ENCODE results near the gene MBD5. TPM values are rescaled to one million over a fixed set of nuclear protein-coding genes. Genes with fewer than 3 reads are reported as not detected.

MBD5 gene
- total RNA-seq, 8 experiments from 2014 or later = 20.2 to 88.4 (median 34.8) TPM

GRCh38 chr2:148218326-148219075 lies 197.6 kb downstream of the MBD5 start:
- Histone ChIP-seq H3K4me3 (no peak overlapping the region), H3K4me1 (replicated peaks in 1 of 2) (no peaks in the 10 kb centered on the region), H3K27ac (no peak overlapping the region)
- WGBS, 10 experiments = 67 to 100% (median 96%) methylated on average over 2 to 5 of the region's 5 CpGs
- ATAC-seq (replicated peaks in 6 of 8) = no peak
- in situ Hi-C loops (cut with MboI; ENCODE audit: low pct_unique_long_range_greater_than_20kb in 2 of 9, low sequenced_read_pairs in 9 of 9, unreplicated experiment in 9 of 9) = no loop called here

GRCh38 chr2:148221166-148221565 lies 200.3 kb downstream of the MBD5 start:
- Histone ChIP-seq H3K27ac (no peak overlapping the region), H3K4me3 (no peak overlapping the region), H3K4me1 (replicated peaks in 1 of 2) (no peaks in the 10 kb centered on the region)
- WGBS, 10 experiments = 80 to 100% (median 97%) methylated on average over 1 to 4 of the region's 4 CpGs
- in situ Hi-C loops (cut with MboI; ENCODE audit: low pct_unique_long_range_greater_than_20kb in 2 of 9, low sequenced_read_pairs in 9 of 9, unreplicated experiment in 9 of 9) = no loop called here
- ATAC-seq (replicated peaks in 6 of 8) = no peak

- Histone ChIP-seq H3K27ac (no peak overlapping the region), H3K4me1 (replicated peaks in 1 of 2) (no peaks in the 10 kb centered on the region), H3K4me3 (no peak overlapping the region)
- 57 to 100% (median 93%) methylated on average over 1 to 2 of the region's 2 CpGs; no CpG with 5 or more reads in 2 of the 10 experiments for WGBS, 10 experiments
- in situ Hi-C loops (cut with MboI; ENCODE audit: low pct_unique_long_range_greater_than_20kb in 2 of 9, low sequenced_read_pairs in 9 of 9, unreplicated experiment in 9 of 9) = no loop called here
- no peak for ATAC-seq (replicated peaks in 6 of 8)
These were observed 201.0 kb downstream of the MBD5 start for GRCh38 chr2:148221926-148222325.

GRCh38 chr2:148231858-148232257 lies 211.0 kb downstream of the MBD5 start:
- ATAC-seq (replicated peaks in 6 of 8) = no peak
- H3K27ac ChIP-seq = no peak overlapping the region
- H3K4me1 ChIP-seq (replicated peaks in 1 of 2) = no peaks in the 10 kb centered on the region
- 85 to 100% (median 93%) methylated on average over 1 to 3 of the region's 3 CpGs; no CpG with 5 or more reads in 1 of the 10 experiments for WGBS, 10 experiments
- no peak overlapping the region for H3K4me3 ChIP-seq
- in situ Hi-C loops (cut with MboI; ENCODE audit: low pct_unique_long_range_greater_than_20kb in 2 of 9, low sequenced_read_pairs in 9 of 9, unreplicated experiment in 9 of 9) = no loop called here

GRCh38 chr2:148234143-148234542 lies 213.3 kb downstream of the MBD5 start:
- 30 to 100% (median 91%) methylated on average over 1 of the region's 1 CpG; no CpG with 5 or more reads in 1 of the 10 experiments for whole genome bisulfite sequencing, 10 experiments
- Histone ChIP-seq H3K4me3 (no peak overlapping the region), H3K27ac (no peak overlapping the region), H3K4me1 (replicated peaks in 1 of 2) (no peaks in the 10 kb centered on the region)
- no peak for ATAC-seq (replicated peaks in 6 of 8)
- in situ Hi-C loops (cut with MboI; ENCODE audit: low pct_unique_long_range_greater_than_20kb in 2 of 9, low sequenced_read_pairs in 9 of 9, unreplicated experiment in 9 of 9) = no loop called here

GRCh38 chr2:148237911-148238310 lies 217.0 kb downstream of the MBD5 start:
- Histone ChIP-seq H3K27ac (no peak overlapping the region), H3K4me1 (replicated peaks in 1 of 2) (no peaks in the 10 kb centered on the region), H3K4me3 (no peak overlapping the region)
- in situ Hi-C loops (cut with MboI; ENCODE audit: low pct_unique_long_range_greater_than_20kb in 2 of 9, low sequenced_read_pairs in 9 of 9, unreplicated experiment in 9 of 9) = no loop called here
- ATAC-seq (replicated peaks in 6 of 8) = no peak

- Histone ChIP-seq H3K4me1 (replicated peaks in 1 of 2) (no peaks in the 10 kb centered on the region), H3K4me3 (no peak overlapping the region), H3K27ac (no peak overlapping the region)
- ATAC-seq (replicated peaks in 6 of 8) = no peak
- WGBS, 10 experiments = 0 to 100% (median 68%) methylated on average over 1 to 4 of the region's 4 CpGs
- in situ Hi-C loops (cut with MboI; ENCODE audit: low pct_unique_long_range_greater_than_20kb in 2 of 9, low sequenced_read_pairs in 9 of 9, unreplicated experiment in 9 of 9) = no loop called here
These were observed 217.7 kb downstream of the MBD5 start for GRCh38 chr2:148238561-148238960.

- Histone ChIP-seq H3K4me3 (no peak overlapping the region), H3K4me1 (replicated peaks in 1 of 2) (no peaks in the 10 kb centered on the region), H3K27ac (no peak overlapping the region)
- WGBS, 10 experiments = 82 to 100% (median 91%) methylated on average over 1 of the region's 1 CpG; no CpG with 5 or more reads in 2 of the 10 experiments
- in situ Hi-C loops (cut with MboI; ENCODE audit: low pct_unique_long_range_greater_than_20kb in 2 of 9, low sequenced_read_pairs in 9 of 9, unreplicated experiment in 9 of 9) = no loop called here
- no peak for ATAC-seq (replicated peaks in 6 of 8)
These were observed 219.9 kb downstream of the MBD5 start for GRCh38 chr2:148240838-148241237.

GRCh38 chr2:148244593-148245292 lies 223.9 kb downstream of the MBD5 start:
- peak in 2 of 8 experiments; percentile 51 to 73 for ATAC-seq (replicated peaks in 6 of 8)

GRCh38 chr2:148251993-148252392 lies 231.1 kb downstream of the MBD5 start:
- 96 to 100% (median 100%) methylated on average over 1 to 5 of the region's 5 CpGs; no CpG with 5 or more reads in 2 of the 10 experiments for WGBS, 10 experiments
- in situ Hi-C loops (cut with MboI; ENCODE audit: low pct_unique_long_range_greater_than_20kb in 2 of 9, low sequenced_read_pairs in 9 of 9, unreplicated experiment in 9 of 9) = no loop called here

More at GRCh38 chr2:148244593-148245292, 223.9 kb downstream of the MBD5 start:
- in situ Hi-C loops (cut with MboI; ENCODE audit: low pct_unique_long_range_greater_than_20kb in 2 of 9, low sequenced_read_pairs in 9 of 9, unreplicated experiment in 9 of 9) = no loop called here
- 33 to 100% (median 90%) methylated on average over 1 to 5 of the region's 5 CpGs; no CpG with 5 or more reads in 3 of the 10 experiments for WGBS, 10 experiments
- Histone ChIP-seq H3K27ac (no peak overlapping the region), H3K4me1 (replicated peaks in 1 of 2) (no peaks in the 10 kb centered on the region), H3K4me3 (no peak overlapping the region)

GRCh38 chr2:148252646-148253045 lies 231.8 kb downstream of the MBD5 start:
- in situ Hi-C loops (cut with MboI; ENCODE audit: low pct_unique_long_range_greater_than_20kb in 2 of 9, low sequenced_read_pairs in 9 of 9, unreplicated experiment in 9 of 9) = no loop called here
- no peak for ATAC-seq (replicated peaks in 6 of 8)
- H3K4me1 ChIP-seq (replicated peaks in 1 of 2) = no peaks in the 10 kb centered on the region
- H3K27ac ChIP-seq = no peak overlapping the region
- 20 to 89% (median 59%) methylated on average over 1 to 2 of the region's 2 CpGs; no CpG with 5 or more reads in 2 of the 10 experiments for WGBS, 10 experiments
- H3K4me3 ChIP-seq = no peak overlapping the region

More at GRCh38 chr2:148251993-148252392, 231.1 kb downstream of the MBD5 start:
- no peak overlapping the region for H3K27ac ChIP-seq
- ATAC-seq (replicated peaks in 6 of 8) = no peak
- H3K4me3 ChIP-seq = no peak overlapping the region
- no peaks in the 10 kb centered on the region for H3K4me1 ChIP-seq (replicated peaks in 1 of 2)

GRCh38 chr2:148253685-148254084 lies 232.8 kb downstream of the MBD5 start:
- peak in 5 of 8 experiments; percentile 36 to 67 (median 51) for ATAC-seq (replicated peaks in 6 of 8)
- H3K4me3 ChIP-seq = no peak overlapping the region
- no peaks in the 10 kb centered on the region for H3K4me1 ChIP-seq (replicated peaks in 1 of 2)
- no peak overlapping the region for H3K27ac ChIP-seq
- in situ Hi-C loops (cut with MboI; ENCODE audit: low pct_unique_long_range_greater_than_20kb in 2 of 9, low sequenced_read_pairs in 9 of 9, unreplicated experiment in 9 of 9) = no loop called here
- WGBS, 10 experiments = 81 to 100% (median 96%) methylated on average over 1 to 6 of the region's 6 CpGs; no CpG with 5 or more reads in 3 of the 10 experiments

- in situ Hi-C loops (cut with MboI; ENCODE audit: low pct_unique_long_range_greater_than_20kb in 2 of 9, low sequenced_read_pairs in 9 of 9, unreplicated experiment in 9 of 9) = no loop called here
- ATAC-seq (replicated peaks in 6 of 8) = no peak
- Histone ChIP-seq H3K27ac (no peak overlapping the region), H3K4me1 (replicated peaks in 1 of 2) (no peaks in the 10 kb centered on the region), H3K4me3 (no peak overlapping the region)
- WGBS, 10 experiments = 88 to 100% (median 100%) methylated on average over 1 to 4 of the region's 8 CpGs; no CpG with 5 or more reads in 3 of the 10 experiments
These were observed 235.0 kb downstream of the MBD5 start for GRCh38 chr2:148255929-148256328.
